ENCODE measurements around the gene ATAD5. TPM values are rescaled to one million over a fixed set of nuclear protein-coding genes. Genes with fewer than 3 reads are reported as not detected.
A peak's percentile ranks its signal among the peaks of the same experiment; 100 is the strongest.
"Not testable (repeated sequence)": the region's sequence is repeated elsewhere in the genome, so short reads cannot be mapped to it uniquely, and the experiment has no call there.

ATAD5 gene
- total RNA-seq, 1 donor from 2014 or later, result 4.9 TPM

DNA sequence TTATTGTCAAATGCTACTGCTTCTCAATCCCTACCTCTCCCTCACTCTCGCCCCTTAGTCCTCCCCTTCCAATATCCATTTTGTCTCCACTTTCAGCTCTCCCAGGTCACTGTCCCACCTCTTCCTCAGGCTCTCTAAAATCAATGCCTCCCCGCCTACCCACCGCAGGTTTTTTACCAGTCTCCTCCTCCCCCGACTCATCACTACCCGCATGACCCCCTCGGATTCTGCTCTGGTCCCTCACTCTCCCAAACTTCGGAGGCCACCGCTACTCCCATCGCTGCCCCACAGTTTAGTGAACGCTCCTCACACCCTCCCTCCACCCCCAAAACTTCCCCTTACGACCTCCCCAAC, 7.8 kb upstream of the ATAD5 start:
- no peak for DNase-seq

DNA sequence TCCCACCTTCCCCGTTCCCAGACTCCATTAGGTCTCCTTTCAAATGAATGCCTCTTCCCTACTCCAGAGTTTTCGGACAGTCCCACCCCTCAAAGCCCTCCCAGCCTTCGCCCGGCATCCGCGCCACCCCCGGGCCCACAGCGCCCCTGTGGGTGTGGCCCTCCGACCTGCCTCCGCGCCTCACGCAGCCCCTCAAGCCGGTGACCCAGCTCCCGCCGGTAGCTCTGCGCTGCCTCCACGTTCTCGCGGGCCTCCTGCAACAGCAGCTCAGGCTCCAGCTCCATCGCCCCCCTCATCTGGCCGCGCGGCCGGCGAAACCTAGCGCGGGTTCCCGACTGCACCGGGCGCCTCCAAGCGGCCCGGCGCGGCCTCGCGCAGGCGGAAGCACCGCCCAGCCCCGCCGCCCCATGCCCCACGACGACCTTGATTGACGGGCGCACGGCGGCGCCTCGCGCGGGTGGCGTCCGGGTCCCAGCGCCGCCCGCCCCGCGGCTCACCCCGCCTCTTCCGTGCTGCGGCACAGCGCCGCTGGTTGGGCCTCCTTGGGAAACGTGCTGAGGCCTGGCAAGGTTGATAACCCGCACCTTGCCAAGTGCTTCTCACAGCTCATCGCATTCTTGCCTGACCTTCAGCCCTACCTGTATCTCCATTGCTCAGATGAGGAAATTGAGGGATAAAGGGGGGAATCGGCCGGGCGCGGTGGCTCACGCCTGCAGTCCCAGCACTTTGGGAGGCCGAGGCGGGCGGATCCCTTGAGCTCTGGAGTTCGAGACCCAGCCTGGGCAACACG, 7.2 kb upstream of the ATAD5 start, which contains the start of gene CRLF3:
Gene CRLF3 (minus strand): TSS at position 337 of the 790 bp plus-strand sequence. CDS start 41 bp downstream, at position 296.
- DNase-seq, result peak; percentile 96

GRCh38 chr17:30827082-30827481, 4.7 kb upstream of the ATAD5 start:
- no peak for DNase-seq

- DNase-seq, result no peak
Observed at GRCh38 chr17:30829022-30829421, 2.7 kb upstream of the ATAD5 start.

DNA sequence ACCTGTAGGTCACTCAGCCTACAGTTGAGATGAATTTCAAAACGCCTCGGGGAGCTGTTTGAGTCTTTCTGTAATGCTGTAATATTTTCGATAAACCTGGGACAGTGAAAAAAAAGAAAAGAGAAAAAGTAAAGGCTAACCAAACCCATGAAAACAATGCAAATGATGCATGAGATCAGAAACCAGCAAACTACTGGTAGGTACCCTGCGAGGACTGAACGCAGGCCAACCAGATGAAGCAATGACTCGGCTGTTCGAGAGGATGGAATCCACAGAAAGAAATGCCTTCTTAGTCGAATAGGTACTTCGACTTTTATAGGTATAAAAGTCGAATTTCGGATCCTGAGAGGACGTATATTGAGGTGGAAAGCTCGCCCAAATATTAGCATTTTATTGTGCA, 509 bp upstream of the ATAD5 start:
- peak; percentile 40 for DNase-seq

DNA sequence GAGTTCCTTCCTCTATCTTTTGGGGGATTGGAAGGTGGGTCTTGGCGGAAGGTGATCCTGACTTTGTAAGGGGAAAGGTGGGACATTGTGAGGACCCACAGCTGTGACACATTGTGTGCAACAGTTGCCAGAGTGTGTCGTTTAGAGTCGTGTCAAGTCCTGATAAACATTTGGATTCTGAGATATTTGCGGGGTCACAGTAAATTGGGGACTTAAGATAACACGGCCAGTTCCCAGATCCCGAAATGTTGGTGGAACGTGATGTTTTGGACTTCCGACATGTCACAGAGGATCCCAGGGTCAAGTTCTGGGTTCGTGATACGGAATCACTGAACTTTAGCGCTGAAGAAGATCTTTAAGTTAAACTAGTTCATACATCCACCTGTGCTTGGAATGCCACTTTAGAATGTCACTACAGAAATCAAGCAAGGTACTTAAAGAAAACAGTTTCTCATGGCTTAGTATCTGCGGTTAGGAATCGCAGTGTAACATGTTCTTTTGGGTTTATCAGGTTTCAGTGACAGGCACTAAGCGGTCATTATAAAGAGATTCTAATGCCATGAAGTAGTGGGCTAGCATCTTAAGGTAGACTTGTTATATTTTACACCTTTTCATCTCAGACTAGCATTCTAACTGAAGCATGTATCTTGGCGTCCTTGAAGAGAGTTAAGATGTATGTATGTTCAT, 815 bp downstream of the ATAD5 start:
- DNase-seq, result no peak

- DNase-seq, result no peak
Observed at GRCh38 chr17:30838202-30838807, 6.5 kb downstream of the ATAD5 start.

DNA sequence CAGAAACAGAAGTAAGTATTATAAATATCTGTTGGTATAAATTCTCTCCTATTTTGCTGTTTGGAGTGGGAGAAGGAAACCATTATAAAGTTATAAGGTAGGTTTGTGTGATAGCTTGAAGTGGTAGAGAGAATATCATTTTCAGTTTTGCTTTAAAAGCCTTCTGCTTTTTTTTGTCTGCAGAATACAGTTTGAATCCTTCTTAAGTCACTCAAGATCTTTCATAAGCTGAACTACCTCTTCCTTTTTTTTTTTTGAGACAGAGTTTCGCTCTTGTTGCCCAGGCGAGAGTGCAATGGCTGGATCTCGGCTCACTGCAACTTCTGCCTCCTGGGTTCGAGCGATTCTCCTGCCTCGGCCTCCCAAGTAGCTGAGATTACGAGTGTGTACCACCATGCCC, 9.0 kb downstream of the ATAD5 start:
- DNase-seq, result no peak

GRCh38 chr17:30848021-30848420, 16.3 kb downstream of the ATAD5 start:
- DNase-seq, result no peak

GRCh38 chr17:30854146-30854545, 22.4 kb downstream of the ATAD5 start:
- DNase-seq, result no peak

- no peak for DNase-seq
Observed at GRCh38 chr17:30858556-30859250, 26.9 kb downstream of the ATAD5 start.

- DNase-seq, result no peak
Observed at GRCh38 chr17:30864636-30865035, 32.9 kb downstream of the ATAD5 start.

DNA sequence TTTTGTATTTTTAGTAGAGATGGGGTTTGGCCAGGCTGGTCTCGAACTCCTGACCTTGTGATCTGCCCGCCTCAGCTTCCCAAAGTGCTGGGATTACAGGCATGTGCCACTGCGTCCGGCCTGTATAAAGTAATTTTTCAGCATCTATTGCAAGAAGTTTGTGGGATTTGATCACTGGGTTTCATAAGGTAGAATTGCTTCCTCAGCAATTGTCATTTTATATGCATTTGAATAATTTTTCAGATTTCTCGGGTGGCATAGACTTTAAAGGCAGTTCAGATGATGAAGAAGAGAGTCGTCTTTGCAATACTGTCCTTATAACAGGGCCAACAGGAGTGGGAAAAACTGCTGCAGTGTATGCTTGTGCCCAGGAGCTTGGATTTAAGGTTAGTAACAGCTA, 37.2 kb downstream of the ATAD5 start:
- DNase-seq, result no peak

- no peak for DNase-seq
Observed at GRCh38 chr17:30886187-30886586, 54.4 kb downstream of the ATAD5 start.

DNA sequence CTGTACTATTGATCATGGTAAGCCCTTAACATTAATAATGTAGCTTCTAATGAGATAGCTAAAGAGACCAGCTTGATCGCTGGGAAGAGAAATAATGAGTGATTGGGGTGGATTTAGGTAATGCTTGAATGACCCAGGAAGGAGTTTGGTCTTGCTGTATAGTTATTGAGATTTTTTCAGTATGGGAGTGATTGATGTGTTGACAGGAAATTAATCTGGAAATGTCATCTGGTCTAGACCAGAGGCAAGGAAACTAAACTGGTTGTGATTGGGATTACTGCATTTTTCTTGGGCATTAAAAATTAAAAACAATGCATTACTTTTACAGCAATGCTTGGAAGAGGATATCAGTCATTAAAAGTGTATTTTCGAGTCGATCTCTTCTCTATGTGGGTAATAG, 62.5 kb downstream of the ATAD5 start:
- DNase-seq, result no peak

GRCh38 chr17:30897311-30897710, 65.5 kb downstream of the ATAD5 start:
- no peak for DNase-seq

DNA sequence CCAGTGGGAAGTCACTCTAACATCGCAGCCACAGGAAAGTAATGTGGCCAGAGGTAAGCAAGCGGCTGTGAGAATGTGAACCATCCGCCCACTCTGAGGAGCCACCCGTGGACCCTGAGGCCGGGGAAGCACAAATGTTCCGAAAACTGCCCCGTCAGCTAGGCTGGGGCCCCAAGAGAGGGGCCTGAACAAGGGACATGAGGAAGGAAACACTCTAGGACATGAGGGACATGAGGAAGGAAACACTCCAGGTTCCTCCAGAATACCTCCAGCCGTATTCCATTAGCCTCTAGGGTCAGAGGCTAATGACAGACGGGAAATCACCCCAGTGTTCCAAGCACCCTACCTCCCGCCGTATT, 74.0 kb downstream of the ATAD5 start:
- DNase-seq, result no peak

DNA sequence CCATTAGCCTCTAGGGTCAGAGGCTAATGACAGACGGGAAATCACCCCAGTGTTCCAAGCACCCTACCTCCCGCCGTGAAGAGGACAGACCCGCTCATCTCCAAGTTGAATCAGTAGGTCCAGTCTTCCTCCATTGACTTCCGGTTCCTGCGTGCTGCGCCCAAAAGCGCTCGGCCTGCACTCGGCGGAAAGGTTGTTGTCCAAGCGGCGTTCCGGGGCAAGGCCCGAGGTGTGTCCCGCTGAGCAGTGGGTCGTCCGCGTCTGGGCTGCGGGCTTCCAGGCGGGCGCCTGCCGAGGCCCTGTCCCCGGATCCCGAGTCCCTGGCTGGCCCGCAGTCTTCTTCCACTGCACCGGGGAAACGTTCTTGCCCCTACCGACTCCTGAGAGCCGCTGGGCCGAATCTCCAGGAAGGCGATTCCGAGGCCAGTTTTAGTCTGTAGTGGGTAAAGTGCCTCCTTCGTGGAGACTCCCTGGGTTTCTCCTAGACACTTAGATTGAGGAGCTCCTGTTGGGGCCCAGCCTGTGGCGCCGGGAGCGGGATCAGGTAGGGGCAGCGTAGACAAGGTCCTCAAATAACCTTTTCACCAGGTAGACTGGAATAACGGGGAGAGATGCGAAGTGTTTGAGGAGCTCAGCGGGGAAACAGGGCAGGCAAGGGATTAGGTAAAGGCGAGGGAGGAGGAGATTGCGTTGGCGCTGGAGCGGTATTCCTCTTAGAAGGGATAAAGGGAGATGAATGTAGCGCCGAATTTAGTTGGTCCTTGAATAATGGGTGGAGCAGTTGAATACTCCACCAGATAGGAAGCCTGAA, 74.5 kb downstream of the ATAD5 start, which contains the start of gene TEFM:
Gene TEFM (minus strand): TSS at position 138 of the 811 bp plus-strand sequence. CDS start 40 bp downstream, at position 98.
- peak; percentile 95 for DNase-seq

DNA sequence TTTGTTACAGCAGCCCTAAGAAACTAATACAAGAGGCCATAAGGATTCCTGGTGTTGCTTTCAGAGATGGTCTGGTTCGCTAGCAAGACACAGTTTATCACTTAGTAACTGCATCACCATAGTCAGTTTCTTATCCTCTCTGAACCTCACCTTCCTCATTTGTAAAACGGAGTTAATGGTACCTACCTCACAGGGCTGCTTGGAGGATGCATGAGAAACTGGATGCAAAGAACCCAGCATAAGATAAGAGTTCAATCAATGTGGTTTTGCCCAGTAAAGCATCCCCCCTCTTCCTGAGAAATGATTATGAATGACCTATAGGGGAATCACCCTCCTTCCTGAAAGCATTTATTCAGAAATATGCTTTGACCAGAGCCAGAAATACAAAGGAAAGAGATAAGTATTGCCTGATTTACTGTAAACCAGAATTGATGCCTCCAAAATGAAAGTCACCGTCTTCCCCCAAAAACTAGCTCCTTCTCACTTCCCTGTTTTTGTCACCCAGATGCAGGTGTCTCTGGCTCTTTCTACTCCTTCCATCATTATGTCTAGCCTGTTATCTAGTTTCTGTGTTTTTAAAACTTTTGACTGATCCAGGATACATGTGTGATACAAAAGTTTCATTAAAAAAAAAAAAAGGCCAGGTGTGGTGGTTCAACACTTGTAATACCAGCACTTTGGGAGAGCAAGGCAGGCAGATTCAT, 77.1 kb downstream of the ATAD5 start:
- no peak for DNase-seq

DNA sequence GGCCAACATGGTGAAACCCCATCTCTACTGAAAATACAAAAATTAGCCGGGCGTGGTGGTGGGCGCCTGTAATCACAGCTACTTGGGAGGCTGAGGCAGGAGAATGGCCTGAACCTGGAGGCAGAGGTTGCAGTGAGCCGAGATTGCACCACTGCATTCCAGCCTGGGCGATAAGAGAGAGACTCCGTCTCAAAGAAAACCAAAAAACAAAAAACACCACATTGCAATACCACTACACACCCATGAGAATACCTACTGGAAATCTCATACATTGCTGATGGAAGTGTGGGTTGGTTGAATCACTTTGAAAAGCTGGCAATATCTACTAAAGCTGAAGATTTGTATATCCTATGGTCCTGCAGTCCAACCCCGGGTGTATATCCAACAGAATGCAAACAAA, 78.4 kb downstream of the ATAD5 start:
- DNase-seq, result not testable (repeated sequence)

DNA sequence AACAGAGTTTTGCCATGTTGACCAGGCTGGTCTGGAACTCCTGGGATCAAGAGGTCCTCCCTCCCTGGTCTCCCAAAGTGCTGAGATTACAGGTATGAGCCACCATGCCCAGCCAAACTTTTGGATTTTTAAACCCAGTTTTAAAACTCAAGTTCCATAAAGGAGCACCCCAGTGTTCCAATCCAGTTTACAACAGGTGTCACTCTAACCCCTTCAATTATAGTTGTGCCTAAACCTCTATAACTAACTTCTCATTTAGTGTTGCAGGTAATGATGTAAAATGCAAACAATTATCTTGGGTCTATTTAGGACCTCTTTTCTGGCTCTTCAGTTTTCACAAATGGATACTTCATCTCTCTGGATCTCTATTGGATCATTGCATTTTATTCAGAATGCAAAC, 82.2 kb downstream of the ATAD5 start:
- no peak for DNase-seq
